HEK293 (cell line): ENCODE measurements around the gene PTPRG.

Source experiments
- BCL11A ChIP-seq: fragments of 450-650 bp; formaldehyde crosslinking; IDR thresholded peaks from 2 replicates; pipeline ENCODE4 v1.5.1; 2016; ENCODE audit warnings: low read depth, missing biosample characterization, missing genetic modification characterization
- HIC1 ChIP-seq: fragments of 450-650 bp; formaldehyde crosslinking; IDR thresholded peaks from 2 replicates; pipeline ENCODE4 v1.5.1; 2016; ENCODE audit warnings: missing biosample characterization, missing genetic modification characterization
- KLF10 ChIP-seq: fragments of 450-650 bp; IDR thresholded peaks from 2 replicates; pipeline ENCODE4 v1.5.1; 2018; ENCODE audit warnings: missing biosample characterization, mild to moderate bottlenecking, missing genetic modification characterization
- OVOL3 ChIP-seq: fragments of 450-650 bp; formaldehyde crosslinking; IDR thresholded peaks from 2 replicates; pipeline ENCODE4 v1.5.1; 2016; ENCODE audit warnings: missing biosample characterization, missing genetic modification characterization
- PRDM10 ChIP-seq: fragments of 450-650 bp; formaldehyde crosslinking; IDR thresholded peaks from 2 replicates; pipeline ENCODE4 v1.5.1; 2016; ENCODE audit warnings: missing biosample characterization, missing genetic modification characterization
- PRDM6 ChIP-seq: fragments of 450-650 bp; formaldehyde crosslinking; IDR thresholded peaks from 2 replicates; pipeline ENCODE4 v1.5.1; 2017; ENCODE audit warnings: missing biosample characterization, missing genetic modification characterization
- SCRT2 ChIP-seq: fragments of 450-650 bp; formaldehyde crosslinking; IDR thresholded peaks from 2 replicates; pipeline ENCODE4 v1.5.1; 2016; ENCODE audit warnings: missing biosample characterization, missing genetic modification characterization
- SP7 ChIP-seq: fragments of 450-650 bp; formaldehyde crosslinking; IDR thresholded peaks from 2 replicates; pipeline ENCODE4 v1.5.1; 2016; ENCODE audit warnings: missing biosample characterization, missing genetic modification characterization
- ZBTB17 ChIP-seq: fragments of 450-650 bp; formaldehyde crosslinking; IDR thresholded peaks from 2 replicates; pipeline ENCODE4 v1.5.1; 2016; ENCODE audit warnings: missing biosample characterization, missing genetic modification characterization
- ZEB2 ChIP-seq: fragments of 450-650 bp; formaldehyde crosslinking; IDR thresholded peaks from 2 replicates; pipeline ENCODE4 v1.5.1; 2016; ENCODE audit warnings: missing biosample characterization, missing genetic modification characterization
- ZNF140 ChIP-seq: fragments of 450-650 bp; formaldehyde crosslinking; IDR thresholded peaks from 2 replicates; pipeline ENCODE4 v1.5.1; 2016; ENCODE audit warnings: missing biosample characterization, missing genetic modification characterization
- ZNF2 ChIP-seq: fragments of 450-650 bp; formaldehyde crosslinking; IDR thresholded peaks from 2 replicates; pipeline ENCODE4 v1.5.1; 2016; ENCODE audit warnings: missing biosample characterization, missing genetic modification characterization
- ZNF221 ChIP-seq: fragments of 450-650 bp; formaldehyde crosslinking; IDR thresholded peaks from 2 replicates; pipeline ENCODE4 v1.5.1; 2017; ENCODE audit warnings: missing biosample characterization, missing genetic modification characterization, borderline replicate concordance
- ZNF24 ChIP-seq: fragments of 450-650 bp; formaldehyde crosslinking; IDR thresholded peaks from 2 replicates; pipeline ENCODE4 v1.5.1; 2016; ENCODE audit warnings: missing biosample characterization, missing genetic modification characterization
- ZNF266 ChIP-seq: fragments of 450-650 bp; formaldehyde crosslinking; IDR thresholded peaks from 2 replicates; pipeline ENCODE4 v1.5.1; 2016; ENCODE audit warnings: missing biosample characterization, missing genetic modification characterization, low read depth
- ZNF280C ChIP-seq: fragments of 450-650 bp; formaldehyde crosslinking; IDR thresholded peaks from 2 replicates; pipeline ENCODE4 v1.5.1; 2016; ENCODE audit warnings: missing biosample characterization, missing genetic modification characterization
- ZNF335 ChIP-seq: fragments of 450-650 bp; formaldehyde crosslinking; conservative IDR thresholded peaks from 2 replicates; pipeline ENCODE4 v1.5.1; 2016; ENCODE audit warnings: missing biosample characterization, missing genetic modification characterization
- ZNF37A ChIP-seq: fragments of 450-650 bp; IDR thresholded peaks from 2 replicates; pipeline ENCODE4 v1.5.1; 2018; ENCODE audit warnings: missing biosample characterization, missing genetic modification characterization
- ZNF391 ChIP-seq: fragments of 450-650 bp; formaldehyde crosslinking; IDR thresholded peaks from 2 replicates; pipeline ENCODE4 v1.5.1; 2016; ENCODE audit warnings: low read depth, missing biosample characterization, missing genetic modification characterization, borderline replicate concordance
- ZNF398 ChIP-seq: fragments of 450-650 bp; formaldehyde crosslinking; IDR thresholded peaks from 2 replicates; pipeline ENCODE4 v1.5.1; 2017; ENCODE audit warnings: missing biosample characterization, missing genetic modification characterization
- ZNF521 ChIP-seq: fragments of 450-650 bp; formaldehyde crosslinking; IDR thresholded peaks from 2 replicates; pipeline ENCODE4 v1.5.1; 2017; ENCODE audit warnings: missing biosample characterization, mild to moderate bottlenecking, missing genetic modification characterization
- ZNF544 ChIP-seq: fragments of 450-650 bp; formaldehyde crosslinking; IDR thresholded peaks from 2 replicates; pipeline ENCODE4 v1.5.0; 2017; ENCODE audit warnings: missing biosample characterization, missing genetic modification characterization
- ZNF600 ChIP-seq: fragments of 450-650 bp; formaldehyde crosslinking; IDR thresholded peaks from 2 replicates; pipeline ENCODE4 v1.5.1; 2016; ENCODE audit warnings: missing biosample characterization, missing genetic modification characterization
- ZNF629 ChIP-seq: fragments of 450-650 bp; formaldehyde crosslinking; IDR thresholded peaks from 2 replicates; pipeline ENCODE4 v1.5.1; 2017; ENCODE audit warnings: missing biosample characterization, missing genetic modification characterization
- ZSCAN23 ChIP-seq: fragments of 450-650 bp; formaldehyde crosslinking; IDR thresholded peaks from 2 replicates; pipeline ENCODE4 v1.5.1; 2016; ENCODE audit warnings: missing biosample characterization, missing genetic modification characterization
- TF ChIP-seq, protein P1 (sequence below): fragments of 450-650 bp; formaldehyde crosslinking; IDR thresholded peaks from 2 replicates; pipeline ENCODE4 v1.5.1; 2016; ENCODE audit warnings: missing biosample characterization, missing genetic modification characterization

PTPRG gene

GRCh38 chr3:61571516-61572336 is 10.4 kb downstream of the PTPRG start (continued):
- 0 out of 2 replicates have a peak, but pooled peaks have one; percentile 12 for TF ChIP-seq ZNF335 (tag by site-specific recombination)
- peak; percentile 44 for TF ChIP-seq ZNF600 (tag by site-specific recombination)
- no peak for TF ChIP-seq ZNF37A (tag by site-specific recombination)
- TF ChIP-seq SCRT2 (tag by site-specific recombination) = no peak; the same call in 1 of the 2 replicates
- TF ChIP-seq ZSCAN23 (tag by site-specific recombination) = 0 out of 2 replicates have a peak, but pooled peaks have one; percentile 60
- TF ChIP-seq KLF10 = peak; percentile 42; the same call in 1 of the 2 replicates
- no peak; the same call in none of the 2 replicates for TF ChIP-seq ZNF398 (tag by site-specific recombination)
- TF ChIP-seq ZNF140 (tag by site-specific recombination) = no peak
- TF ChIP-seq, protein P1, sequence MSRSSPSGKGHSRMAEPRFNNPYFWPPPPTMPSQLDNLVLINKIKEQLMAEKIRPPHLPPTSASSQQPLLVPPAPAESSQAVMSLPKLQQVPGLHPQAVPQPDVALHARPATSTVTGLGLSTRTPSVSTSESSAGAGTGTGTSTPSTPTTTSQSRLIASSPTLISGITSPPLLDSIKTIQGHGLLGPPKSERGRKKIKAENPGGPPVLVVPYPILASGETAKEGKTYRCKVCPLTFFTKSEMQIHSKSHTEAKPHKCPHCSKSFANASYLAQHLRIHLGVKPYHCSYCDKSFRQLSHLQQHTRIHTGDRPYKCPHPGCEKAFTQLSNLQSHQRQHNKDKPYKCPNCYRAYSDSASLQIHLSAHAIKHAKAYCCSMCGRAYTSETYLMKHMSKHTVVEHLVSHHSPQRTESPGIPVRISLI = peak; percentile 55; the same call in 1 of the 2 replicates
- peak; percentile 65; the same call in 1 of the 2 replicates for TF ChIP-seq ZNF629 (tag by site-specific recombination)
- TF ChIP-seq ZNF24 (tag by site-specific recombination) = peak; percentile 72
- TF ChIP-seq ZNF2 (tag by site-specific recombination) = peak; percentile 16; the same call in 1 of the 2 replicates
- no peak for TF ChIP-seq ZNF280C (tag by site-specific recombination)
- TF ChIP-seq ZEB2 = 0 out of 2 replicates have a peak, but pooled peaks have one; percentile 55
- TF ChIP-seq BCL11A (tag by site-specific recombination) = peak; percentile 79
- TF ChIP-seq ZNF521 (tag by site-specific recombination) = no peak
- peak; percentile 29; the same call in 1 of the 2 replicates for TF ChIP-seq ZBTB17 (tag by site-specific recombination)
- TF ChIP-seq ZNF544 (tag by site-specific recombination) = no peak
- TF ChIP-seq ZNF391 (tag by site-specific recombination) = peak; percentile 26; the same call in 1 of the 2 replicates
- TF ChIP-seq ZNF221 (tag by site-specific recombination) = no peak
- peak; percentile 88 for TF ChIP-seq SP7
- TF ChIP-seq HIC1 (tag by site-specific recombination) = no peak
- TF ChIP-seq OVOL3 (tag by site-specific recombination) = peak; percentile 43; the same call in 1 of the 2 replicates
- TF ChIP-seq PRDM6 (tag by site-specific recombination) = peak; percentile 91
- TF ChIP-seq PRDM10 = no peak
- TF ChIP-seq ZNF266 (tag by site-specific recombination) = no peak
